ENCODE measurements around the gene PHRF1.
A peak's percentile ranks its signal among the peaks of the same experiment; 100 is the strongest.

Gene PHRF1

GRCh38 chr11:562046-562645 lies 14.1 kb upstream of the PHRF1 start:
- H3K4me2 ChIP-seq (ENCODE audit: low read length), result peak overlapping the region; percentile 98
- H3K4me1 ChIP-seq (ENCODE audit: control insufficient read depth, insufficient read depth, low read length), result peaks cover 16% of the 10 kb centered on the region
- H3K27me3 ChIP-seq (ENCODE audit: control insufficient read depth, insufficient read depth, low read length), result peaks cover 8% of the 10 kb centered on the region
- H3K9me3 ChIP-seq (replicated peaks; ENCODE audit: low read length), result no peaks in the 10 kb centered on the region
- H3K4me3 ChIP-seq (ENCODE audit: low read length), result no peak overlapping the region
- H3K9ac ChIP-seq (ENCODE audit: low read depth, low read length), result no peak overlapping the region
- H3K36me3 ChIP-seq (ENCODE audit: insufficient read depth, low read length), result peaks cover 6% of the 10 kb centered on the region

- H3K9ac ChIP-seq (ENCODE audit: low read depth, low read length), result no peak overlapping the region
- H3K9me3 ChIP-seq (replicated peaks; ENCODE audit: low read length), result no peaks in the 10 kb centered on the region
- peaks cover 25% of the 10 kb centered on the region for H3K4me1 ChIP-seq (ENCODE audit: control insufficient read depth, insufficient read depth, low read length)
- H3K4me3 ChIP-seq (ENCODE audit: low read length), result no peak overlapping the region
- no peak overlapping the region for H3K4me2 ChIP-seq (ENCODE audit: low read length)
- no peaks in the 10 kb centered on the region for H3K27me3 ChIP-seq (ENCODE audit: control insufficient read depth, insufficient read depth, low read length)
- peaks cover 8% of the 10 kb centered on the region for H3K36me3 ChIP-seq (ENCODE audit: insufficient read depth, low read length)
Measured at GRCh38 chr11:563066-563811, 13.0 kb upstream of the PHRF1 start.

- Histone ChIP-seq H3K27me3 (ENCODE audit: control insufficient read depth, insufficient read depth, low read length) (no peaks in the 10 kb centered on the region), H3K4me1 (ENCODE audit: control insufficient read depth, insufficient read depth, low read length) (peaks cover 27% of the 10 kb centered on the region), H3K4me3 (ENCODE audit: low read length) (no peak overlapping the region), H3K9ac (ENCODE audit: low read depth, low read length) (no peak overlapping the region), H3K36me3 (ENCODE audit: insufficient read depth, low read length) (peaks cover 8% of the 10 kb centered on the region), H3K9me3 (replicated peaks; ENCODE audit: low read length) (no peaks in the 10 kb centered on the region), H3K4me2 (ENCODE audit: low read length) (no peak overlapping the region)
Measured at GRCh38 chr11:563812-564578, 12.3 kb upstream of the PHRF1 start.

- Histone ChIP-seq H3K36me3 (ENCODE audit: insufficient read depth, low read length) (peaks cover 8% of the 10 kb centered on the region), H3K4me2 (ENCODE audit: low read length) (no peak overlapping the region), H3K9ac (ENCODE audit: low read depth, low read length) (no peak overlapping the region), H3K4me1 (ENCODE audit: control insufficient read depth, insufficient read depth, low read length) (peaks cover 27% of the 10 kb centered on the region), H3K27me3 (ENCODE audit: control insufficient read depth, insufficient read depth, low read length) (no peaks in the 10 kb centered on the region), H3K9me3 (replicated peaks; ENCODE audit: low read length) (no peaks in the 10 kb centered on the region), H3K4me3 (ENCODE audit: low read length) (no peak overlapping the region)
Measured at GRCh38 chr11:565921-566509, 10.3 kb upstream of the PHRF1 start.

GRCh38 chr11:567011-567628 lies 9.2 kb upstream of the PHRF1 start:
- H3K4me2 ChIP-seq (ENCODE audit: low read length), result peak overlapping the region; percentile 85
- no peaks in the 10 kb centered on the region for H3K9me3 ChIP-seq (replicated peaks; ENCODE audit: low read length)
- no peaks in the 10 kb centered on the region for H3K27me3 ChIP-seq (ENCODE audit: control insufficient read depth, insufficient read depth, low read length)
- H3K4me1 ChIP-seq (ENCODE audit: control insufficient read depth, insufficient read depth, low read length), result peaks cover 18% of the 10 kb centered on the region
- peak overlapping the region; percentile 91 for H3K9ac ChIP-seq (ENCODE audit: low read depth, low read length)
- H3K36me3 ChIP-seq (ENCODE audit: insufficient read depth, low read length), result peaks cover 8% of the 10 kb centered on the region
- peak overlapping the region; percentile 84 for H3K4me3 ChIP-seq (ENCODE audit: low read length)

GRCh38 chr11:567629-568292 lies 8.5 kb upstream of the PHRF1 start:
- Histone ChIP-seq H3K9ac (ENCODE audit: low read depth, low read length) (peak overlapping the region; percentile 91), H3K27me3 (ENCODE audit: control insufficient read depth, insufficient read depth, low read length) (no peaks in the 10 kb centered on the region), H3K36me3 (ENCODE audit: insufficient read depth, low read length) (peaks cover 8% of the 10 kb centered on the region), H3K4me1 (ENCODE audit: control insufficient read depth, insufficient read depth, low read length) (peaks cover 18% of the 10 kb centered on the region), H3K4me3 (ENCODE audit: low read length) (peak overlapping the region; percentile 84), H3K9me3 (replicated peaks; ENCODE audit: low read length) (no peaks in the 10 kb centered on the region), H3K4me2 (ENCODE audit: low read length) (peak overlapping the region; percentile 85)

- Histone ChIP-seq H3K27me3 (ENCODE audit: control insufficient read depth, insufficient read depth, low read length) (no peaks in the 10 kb centered on the region), H3K4me2 (ENCODE audit: low read length) (peak overlapping the region; percentile 85)
Measured at GRCh38 chr11:568306-569157, 7.7 kb upstream of the PHRF1 start.

GRCh38 chr11:569158-569885 lies 6.9 kb upstream of the PHRF1 start:
- Histone ChIP-seq H3K9ac (ENCODE audit: low read depth, low read length) (peak overlapping the region; percentile 91), H3K4me2 (ENCODE audit: low read length) (peak overlapping the region; percentile 85), H3K27me3 (ENCODE audit: control insufficient read depth, insufficient read depth, low read length) (no peaks in the 10 kb centered on the region), H3K36me3 (ENCODE audit: insufficient read depth, low read length) (peaks cover 8% of the 10 kb centered on the region), H3K9me3 (replicated peaks; ENCODE audit: low read length) (no peaks in the 10 kb centered on the region), H3K4me1 (ENCODE audit: control insufficient read depth, insufficient read depth, low read length) (peaks cover 18% of the 10 kb centered on the region), H3K4me3 (ENCODE audit: low read length) (peak overlapping the region; percentile 84)

More at GRCh38 chr11:568306-569157, 7.7 kb upstream of the PHRF1 start:
- H3K4me3 ChIP-seq (ENCODE audit: low read length), result peak overlapping the region; percentile 84
- H3K4me1 ChIP-seq (ENCODE audit: control insufficient read depth, insufficient read depth, low read length), result peaks cover 18% of the 10 kb centered on the region
- peaks cover 8% of the 10 kb centered on the region for H3K36me3 ChIP-seq (ENCODE audit: insufficient read depth, low read length)
- H3K9ac ChIP-seq (ENCODE audit: low read depth, low read length), result peak overlapping the region; percentile 91
- no peaks in the 10 kb centered on the region for H3K9me3 ChIP-seq (replicated peaks; ENCODE audit: low read length)

- peaks cover 27% of the 10 kb centered on the region for H3K4me1 ChIP-seq (ENCODE audit: control insufficient read depth, insufficient read depth, low read length)
- H3K4me2 ChIP-seq (ENCODE audit: low read length), result no peak overlapping the region
- H3K36me3 ChIP-seq (ENCODE audit: insufficient read depth, low read length), result peaks cover 4% of the 10 kb centered on the region
- H3K9ac ChIP-seq (ENCODE audit: low read depth, low read length), result no peak overlapping the region
- H3K4me3 ChIP-seq (ENCODE audit: low read length), result no peak overlapping the region
- no peaks in the 10 kb centered on the region for H3K9me3 ChIP-seq (replicated peaks; ENCODE audit: low read length)
- no peaks in the 10 kb centered on the region for H3K27me3 ChIP-seq (ENCODE audit: control insufficient read depth, insufficient read depth, low read length)
Measured at GRCh38 chr11:571802-572185, 4.5 kb upstream of the PHRF1 start.
